HUES6 (cell line): ENCODE measurements around the gene SLC12A8.

ENCODE experiments used
- H3K27ac ChIP-seq: 2 replicates; pipeline ENCODE4 v1.7.0; 2013; ENCODE audit warnings: low read depth, mild to moderate bottlenecking, low read length, inconsistent platforms
- H3K27me3 ChIP-seq: 2 replicates; pipeline ENCODE4 v1.6.1; 2013; ENCODE audit warnings: low read length; ENCODE audit not compliant: control insufficient read depth, insufficient read depth
- H3K36me3 ChIP-seq: 2 replicates; pipeline ENCODE4 v1.6.1; 2013; ENCODE audit warnings: low read length; ENCODE audit not compliant: control insufficient read depth, insufficient read depth
- H3K4me1 ChIP-seq: 2 replicates; pipeline ENCODE4 v1.6.1; 2013; ENCODE audit warnings: low read length; ENCODE audit not compliant: control insufficient read depth, insufficient read depth
- H3K4me3 ChIP-seq: 2 replicates; pipeline ENCODE4 v1.5.1; 2013; ENCODE audit warnings: low read depth, low read length
- H3K9ac ChIP-seq: one replicate; pipeline ENCODE4 v1.6.1; 2013; ENCODE audit warnings: mild to moderate bottlenecking, low read length
- H3K9me3 ChIP-seq: 2 replicates; pipeline ENCODE4 v1.6.1; 2013; ENCODE audit warnings: low read depth, low read length; ENCODE audit not compliant: control insufficient read depth, insufficient read depth

SLC12A8 gene

DNA sequence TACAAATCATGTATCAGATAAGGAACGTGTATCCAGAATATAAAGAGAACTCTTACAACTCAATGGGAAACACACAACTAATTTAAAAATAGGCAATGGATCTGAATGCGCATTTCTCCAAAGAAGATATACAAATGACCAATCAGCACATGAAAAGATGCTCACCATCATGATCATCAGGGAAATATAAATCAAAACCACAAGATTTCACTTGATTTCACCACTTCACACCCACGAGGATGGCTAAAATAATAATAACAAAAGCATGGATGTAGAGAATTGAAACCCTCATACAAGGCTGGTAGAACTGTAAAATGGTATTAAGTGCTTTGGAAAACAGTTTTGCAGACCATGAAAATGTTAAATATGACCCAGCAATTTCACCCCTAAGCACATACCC, 26.7 kb upstream of the SLC12A8 start:
- H3K9me3 ChIP-seq, result no peaks in the 10 kb centered on the region

DNA sequence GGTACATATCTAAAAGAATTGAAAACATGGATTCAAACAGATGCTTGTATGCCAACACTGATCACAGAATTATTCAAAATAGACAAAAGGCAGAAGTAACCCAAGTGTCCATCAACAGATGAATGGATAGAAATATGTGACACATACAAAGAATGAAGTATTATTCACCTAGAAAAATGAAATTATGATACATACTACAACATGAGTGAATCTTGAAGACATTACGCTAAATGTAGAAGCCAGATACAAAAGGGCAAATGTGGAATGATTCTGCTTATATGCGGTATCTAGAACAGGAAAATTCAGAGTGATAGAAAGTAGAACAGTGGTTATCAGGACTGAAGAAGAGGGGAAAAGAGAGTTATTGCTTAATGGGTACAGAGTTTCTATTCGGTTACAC, 26.2 kb upstream of the SLC12A8 start:
- no peaks in the 10 kb centered on the region for H3K9me3 ChIP-seq
- no peaks in the 10 kb centered on the region for H3K36me3 ChIP-seq
- no peak overlapping the region for H3K4me3 ChIP-seq
- H3K4me1 ChIP-seq, result no peaks in the 10 kb centered on the region
- no peak overlapping the region for H3K27ac ChIP-seq
- no peaks in the 10 kb centered on the region for H3K27me3 ChIP-seq
- no peak overlapping the region for H3K9ac ChIP-seq

More for the DNA sequence above, 26.7 kb upstream of the SLC12A8 start:
- no peak overlapping the region for H3K9ac ChIP-seq
- H3K4me1 ChIP-seq, result no peaks in the 10 kb centered on the region
- no peak overlapping the region for H3K4me3 ChIP-seq
- H3K27ac ChIP-seq, result no peak overlapping the region
- no peaks in the 10 kb centered on the region for H3K27me3 ChIP-seq
- H3K36me3 ChIP-seq, result no peaks in the 10 kb centered on the region

DNA sequence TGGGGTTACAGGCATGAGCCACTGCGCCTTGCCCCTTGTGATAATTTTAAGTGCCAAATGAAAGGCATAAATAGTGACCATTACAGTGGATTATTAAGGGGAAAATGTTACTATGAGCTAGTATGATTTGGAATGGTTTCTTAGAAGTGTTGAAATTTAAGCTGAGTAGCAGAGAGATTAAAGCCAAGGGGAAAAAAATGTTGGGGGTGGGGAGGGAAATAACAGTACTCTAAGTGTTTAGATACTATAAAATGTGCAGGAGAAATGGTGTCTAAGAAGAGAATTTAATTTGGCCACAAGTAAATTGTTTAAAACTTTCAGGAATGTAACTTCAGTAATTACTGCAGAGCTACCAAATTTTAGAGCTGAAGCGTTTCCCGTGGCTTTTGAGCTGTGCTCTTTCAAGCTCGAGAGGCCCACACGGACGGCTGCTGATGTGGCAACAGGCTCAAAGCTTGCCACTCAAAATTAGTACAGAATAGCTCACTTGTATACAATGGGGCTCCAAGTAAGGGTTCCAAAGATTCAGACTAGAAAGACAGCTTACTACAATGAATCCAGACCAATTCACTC, 23.9 kb upstream of the SLC12A8 start:
- no peak overlapping the region for H3K27ac ChIP-seq

DNA sequence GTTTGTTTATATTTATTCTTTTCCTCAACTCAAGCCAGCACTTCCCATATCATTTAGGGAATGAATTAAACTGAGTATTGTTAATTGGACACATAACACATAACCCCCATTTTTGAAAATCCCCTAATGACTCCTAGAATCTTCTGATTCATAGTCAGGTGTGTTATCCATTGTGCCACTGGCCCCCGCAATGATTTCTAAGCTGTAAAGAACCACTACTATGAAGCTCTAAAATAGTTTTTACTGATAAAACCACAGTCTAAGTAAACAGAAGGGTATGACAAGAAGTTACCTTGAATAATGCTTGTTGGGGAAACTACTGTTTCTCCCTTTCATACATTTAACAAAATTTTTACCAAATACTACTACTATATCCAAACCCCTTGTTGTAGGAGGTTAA, 22.3 kb upstream of the SLC12A8 start:
- no peaks in the 10 kb centered on the region for H3K9me3 ChIP-seq
- no peaks in the 10 kb centered on the region for H3K27me3 ChIP-seq
- H3K9ac ChIP-seq, result no peak overlapping the region
- H3K4me1 ChIP-seq, result no peaks in the 10 kb centered on the region
- H3K4me3 ChIP-seq, result no peak overlapping the region
- peaks cover 17% of the 10 kb centered on the region for H3K36me3 ChIP-seq
- H3K27ac ChIP-seq, result no peak overlapping the region

More for the DNA sequence above, 23.9 kb upstream of the SLC12A8 start:
- no peak overlapping the region for H3K9ac ChIP-seq
- peaks cover 17% of the 10 kb centered on the region for H3K36me3 ChIP-seq
- no peaks in the 10 kb centered on the region for H3K9me3 ChIP-seq
- H3K4me3 ChIP-seq, result no peak overlapping the region
- no peaks in the 10 kb centered on the region for H3K27me3 ChIP-seq
- H3K4me1 ChIP-seq, result no peaks in the 10 kb centered on the region

DNA sequence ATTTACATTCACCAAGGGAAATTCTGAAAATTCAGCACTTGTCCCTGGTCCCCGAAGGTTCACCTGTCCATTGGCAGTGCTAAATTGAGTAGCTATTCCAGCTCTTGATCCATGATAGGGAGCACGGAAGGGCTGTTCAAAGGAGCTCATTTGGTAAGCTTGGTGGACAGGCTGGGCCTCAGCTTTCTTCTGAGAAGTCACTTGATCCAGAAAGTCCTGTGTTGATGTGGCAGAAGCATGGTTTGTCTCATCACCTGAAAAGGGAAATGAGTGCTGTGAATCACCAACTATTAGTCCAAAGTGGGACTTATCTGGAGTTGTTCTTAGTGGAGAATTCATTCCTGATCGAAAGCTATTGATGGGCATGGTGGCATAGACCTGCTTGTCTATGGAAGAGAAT, 19.9 kb upstream of the SLC12A8 start:
- no peak overlapping the region for H3K27ac ChIP-seq

DNA sequence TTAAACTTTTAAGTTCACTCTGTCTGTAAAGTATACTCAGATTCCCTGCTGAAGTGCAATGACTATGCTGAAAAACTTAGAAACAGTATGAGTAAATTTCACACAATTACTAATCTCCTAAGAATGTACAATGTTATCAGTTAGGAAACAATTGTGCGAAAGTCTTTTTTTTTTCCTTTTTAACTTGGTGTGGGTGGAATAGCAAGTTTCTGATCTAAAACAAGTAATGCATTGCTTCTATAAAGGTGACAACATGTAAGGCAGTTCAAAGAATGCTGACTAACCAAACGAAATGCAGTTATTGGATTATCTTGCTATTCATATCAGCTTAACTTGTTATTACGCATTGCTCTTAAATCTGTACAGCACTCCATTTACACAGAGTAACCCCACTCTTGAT, 19.3 kb upstream of the SLC12A8 start:
- H3K9ac ChIP-seq, result no peak overlapping the region
- peaks cover 17% of the 10 kb centered on the region for H3K36me3 ChIP-seq
- H3K4me3 ChIP-seq, result no peak overlapping the region
- H3K27me3 ChIP-seq, result no peaks in the 10 kb centered on the region
- no peak overlapping the region for H3K27ac ChIP-seq
- H3K4me1 ChIP-seq, result no peaks in the 10 kb centered on the region
- H3K9me3 ChIP-seq, result no peaks in the 10 kb centered on the region

More for the DNA sequence above, 19.9 kb upstream of the SLC12A8 start:
- H3K27me3 ChIP-seq, result no peaks in the 10 kb centered on the region
- H3K36me3 ChIP-seq, result peaks cover 17% of the 10 kb centered on the region
- H3K9me3 ChIP-seq, result no peaks in the 10 kb centered on the region
- no peaks in the 10 kb centered on the region for H3K4me1 ChIP-seq
- no peak overlapping the region for H3K4me3 ChIP-seq
- H3K9ac ChIP-seq, result no peak overlapping the region

DNA sequence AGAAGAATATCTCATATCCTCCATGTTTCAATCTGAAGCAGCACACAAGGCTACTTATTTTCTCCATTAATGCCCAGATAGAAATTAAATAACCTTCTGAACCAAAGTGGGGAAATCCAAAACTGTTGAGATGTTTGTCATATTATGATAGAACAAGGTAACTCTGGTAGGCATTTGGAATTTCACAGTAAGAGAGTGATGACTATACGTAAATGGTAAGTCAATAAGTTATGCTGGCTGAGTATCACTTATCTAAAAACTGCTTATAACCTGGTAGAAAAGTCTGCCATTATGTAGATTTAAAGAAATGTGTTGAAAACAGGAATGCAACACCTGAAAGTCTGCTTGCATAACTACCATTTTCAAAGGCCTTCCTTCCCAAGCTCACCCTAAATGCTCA, 17.2 kb upstream of the SLC12A8 start:
- H3K9ac ChIP-seq, result no peak overlapping the region
- no peaks in the 10 kb centered on the region for H3K27me3 ChIP-seq
- H3K27ac ChIP-seq, result no peak overlapping the region
- peaks cover 17% of the 10 kb centered on the region for H3K36me3 ChIP-seq
- no peaks in the 10 kb centered on the region for H3K9me3 ChIP-seq
- H3K4me3 ChIP-seq, result no peak overlapping the region
- H3K4me1 ChIP-seq, result no peaks in the 10 kb centered on the region

DNA sequence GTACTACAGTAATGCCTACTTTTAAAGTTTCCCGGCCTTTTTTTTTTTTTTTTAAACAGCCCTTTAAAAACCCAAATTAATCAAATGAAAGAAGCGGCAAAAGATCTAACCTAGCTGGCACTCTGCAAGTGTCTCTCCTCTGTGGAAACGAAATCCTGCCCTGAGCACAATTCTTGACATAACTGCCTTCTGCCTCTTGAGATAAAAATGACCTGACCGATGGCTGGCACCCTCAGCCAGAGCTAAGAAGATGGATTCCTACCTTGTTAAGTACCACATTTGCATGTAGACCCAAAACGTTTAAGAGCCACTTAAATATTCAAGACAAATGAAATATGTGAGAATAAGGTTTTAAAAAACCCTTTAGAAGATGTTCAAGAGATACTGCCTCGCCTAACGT, 16.6 kb upstream of the SLC12A8 start:
- H3K36me3 ChIP-seq, result peaks cover 17% of the 10 kb centered on the region
- no peak overlapping the region for H3K4me3 ChIP-seq
- H3K9me3 ChIP-seq, result no peaks in the 10 kb centered on the region
- no peak overlapping the region for H3K27ac ChIP-seq
- H3K4me1 ChIP-seq, result no peaks in the 10 kb centered on the region
- no peak overlapping the region for H3K9ac ChIP-seq
- H3K27me3 ChIP-seq, result no peaks in the 10 kb centered on the region

DNA sequence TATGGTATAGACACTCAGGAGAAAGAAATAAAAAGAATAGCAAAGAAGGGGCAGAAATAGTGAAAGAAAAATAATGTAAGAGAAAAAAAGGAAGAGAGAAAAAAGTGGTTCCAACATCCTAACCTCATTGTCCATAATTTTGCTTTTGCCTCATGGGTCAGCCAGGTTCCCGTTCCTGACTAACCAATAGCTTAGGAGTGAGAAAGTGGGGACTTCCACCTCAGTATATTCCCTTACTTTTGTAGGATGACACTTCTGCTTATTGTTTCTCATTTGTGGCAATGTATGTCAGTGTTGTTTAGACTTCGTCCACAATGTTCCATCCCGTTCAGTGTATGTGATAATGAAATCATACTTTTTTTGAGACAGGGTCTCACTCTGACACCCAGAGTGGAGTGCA, 9.3 kb upstream of the SLC12A8 start:
- no peaks in the 10 kb centered on the region for H3K27me3 ChIP-seq
- no peak overlapping the region for H3K27ac ChIP-seq
- no peaks in the 10 kb centered on the region for H3K9me3 ChIP-seq
- H3K36me3 ChIP-seq, result no peaks in the 10 kb centered on the region
- no peak overlapping the region for H3K4me3 ChIP-seq
- H3K4me1 ChIP-seq, result no peaks in the 10 kb centered on the region; the same call in 1 of the 2 replicates
- no peak overlapping the region for H3K9ac ChIP-seq

DNA sequence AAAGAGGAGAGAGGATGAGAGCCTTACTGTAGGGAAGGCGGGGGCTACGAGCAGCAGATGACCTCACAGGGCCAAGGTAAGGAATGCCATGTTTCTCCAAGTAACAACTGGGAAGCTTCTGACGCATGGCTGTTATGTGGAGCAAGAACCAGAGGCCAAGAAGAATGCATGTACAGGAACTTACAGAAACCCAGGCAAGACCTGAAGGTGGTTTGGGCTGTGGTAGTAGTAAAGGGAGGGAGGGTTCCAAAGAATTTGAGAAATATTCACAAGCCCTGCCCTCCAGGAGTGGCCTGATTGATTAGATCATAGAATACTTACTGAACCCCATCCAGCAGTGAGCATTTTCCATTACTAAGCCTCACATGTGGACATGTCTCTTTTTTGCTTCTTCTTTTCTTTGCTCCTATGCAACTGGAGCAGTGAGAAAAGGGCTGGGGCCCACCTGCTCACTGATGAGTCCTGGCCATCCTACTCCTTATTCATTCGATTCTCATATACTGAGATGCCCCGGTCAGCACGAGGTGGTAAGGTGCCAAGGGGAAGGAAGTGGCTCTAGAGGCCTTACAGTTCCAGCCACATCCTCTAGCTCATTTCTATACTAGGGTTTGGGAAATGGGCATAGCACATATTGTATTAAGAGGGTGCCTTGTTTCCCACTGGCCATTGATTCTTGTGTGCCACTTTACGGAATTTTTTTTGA, 8.3 kb upstream of the SLC12A8 start:
- Histone ChIP-seq H3K27me3 (no peaks in the 10 kb centered on the region), H3K9me3 (no peaks in the 10 kb centered on the region), H3K4me1 (no peaks in the 10 kb centered on the region; the same call in 1 of the 2 replicates), H3K4me3 (no peak overlapping the region), H3K36me3 (no peaks in the 10 kb centered on the region), H3K9ac (no peak overlapping the region), H3K27ac (no peak overlapping the region)

DNA sequence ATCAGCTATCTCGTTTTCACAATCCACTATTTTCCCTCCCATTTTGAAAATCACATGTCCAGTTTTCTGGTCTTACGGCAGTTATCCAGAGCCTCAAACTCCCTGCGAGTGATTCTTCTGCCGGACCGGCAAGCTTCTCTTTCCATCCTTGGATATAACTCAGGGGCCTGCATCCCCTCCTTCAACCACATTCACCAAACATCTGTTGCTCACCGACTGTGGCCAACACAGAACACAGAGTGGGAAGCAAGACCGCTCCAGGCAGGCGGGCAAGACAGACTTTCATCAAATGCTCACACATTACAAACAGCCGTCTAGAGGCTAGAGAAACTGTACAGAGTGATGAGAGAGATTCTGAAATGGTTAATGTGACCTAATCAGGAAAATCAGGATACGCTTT, 7.6 kb upstream of the SLC12A8 start:
- no peaks in the 10 kb centered on the region for H3K27me3 ChIP-seq
- no peak overlapping the region for H3K4me3 ChIP-seq
- H3K36me3 ChIP-seq, result no peaks in the 10 kb centered on the region
- H3K9me3 ChIP-seq, result no peaks in the 10 kb centered on the region
- H3K27ac ChIP-seq, result no peak overlapping the region
- H3K9ac ChIP-seq, result no peak overlapping the region
- H3K4me1 ChIP-seq, result no peaks in the 10 kb centered on the region; the same call in 1 of the 2 replicates
